SK-N-SH (cell line): Measurements from ENCODE around the gene RBM48. TPM values are rescaled to one million over a fixed set of nuclear protein-coding genes. Genes with fewer than 3 reads are reported as not detected.

ENCODE experiments used
- GABPA ChIP-seq: IDR thresholded peaks from 2 replicates; pipeline ENCODE4 v1.4.0; 2012; ENCODE audit warnings: low read depth, mild to moderate bottlenecking
- NRF1 ChIP-seq: IDR thresholded peaks from 2 replicates; pipeline ENCODE4 v1.6.1; 2012; ENCODE audit warnings: low read depth, mild to moderate bottlenecking, low read length
- RFX5 ChIP-seq: IDR thresholded peaks from 2 replicates; pipeline ENCODE4 v1.6.1; 2012; ENCODE audit warnings: mild to moderate bottlenecking, improper control_type of control experiment, low read length
- SIN3A ChIP-seq: IDR thresholded peaks from 2 replicates; pipeline ENCODE4 v1.6.1; 2012; ENCODE audit warnings: low read depth, mild to moderate bottlenecking, low read length, moderate library complexity, borderline replicate concordance
- SMC3 ChIP-seq: IDR thresholded peaks from 2 replicates; pipeline ENCODE4 v1.6.1; 2012; ENCODE audit warnings: low read depth, low read length, improper control_type of control experiment
- TAF1 ChIP-seq: IDR thresholded peaks from 2 replicates; pipeline ENCODE4 v1.6.1; 2012; ENCODE audit warnings: low read depth, mild to moderate bottlenecking, low read length, moderate library complexity, borderline replicate concordance
- polyA plus RNA-seq, 3 experiments: library from polyadenylated mRNA; depleted of rRNA; stranded (reverse); fragments of >200 nt; gene quantifications; 2 replicates each; pipeline ENCODE4 v1.2.3, GENCODE V29; 2012
- TF ChIP-seq, protein P1 (sequence below): fragments of 200-600 bp; sonication (generic); IDR thresholded peaks from 2 replicates; pipeline ENCODE4 v1.6.1; 2017; ENCODE audit warnings: antibody characterized with exemption, mild to moderate bottlenecking, moderate library complexity
- TF ChIP-seq, protein P2 (sequence below): IDR thresholded peaks from 2 replicates; pipeline ENCODE4 v1.6.1; 2012; ENCODE audit warnings: mild to moderate bottlenecking, low read depth, low read length, moderate library complexity

The RBM48 gene
- polyA plus RNA-seq, 1 of the 3 experiments (the other 2 are of a cell fraction), result 4.7 TPM

DNA sequence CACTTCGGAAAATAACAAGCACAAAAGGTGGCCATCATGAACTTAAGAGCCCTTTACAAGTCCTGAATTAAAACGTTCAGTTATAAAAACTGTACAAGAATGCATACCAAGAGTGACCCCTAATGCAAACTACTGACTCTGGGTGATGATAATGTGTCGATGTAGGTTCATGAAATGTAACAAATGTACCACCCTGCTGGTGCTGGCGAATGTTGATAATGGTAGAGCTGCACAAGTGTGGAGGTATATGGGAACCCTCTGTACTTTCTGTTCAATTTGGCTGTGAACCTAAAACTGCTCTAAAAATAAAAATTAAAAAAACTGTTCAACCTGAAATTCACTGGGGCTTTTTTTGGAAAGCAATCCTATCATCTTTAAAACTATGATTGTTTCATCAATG is 58.2 kb downstream of the RBM48 start (continued):
- TF ChIP-seq, protein P1, sequence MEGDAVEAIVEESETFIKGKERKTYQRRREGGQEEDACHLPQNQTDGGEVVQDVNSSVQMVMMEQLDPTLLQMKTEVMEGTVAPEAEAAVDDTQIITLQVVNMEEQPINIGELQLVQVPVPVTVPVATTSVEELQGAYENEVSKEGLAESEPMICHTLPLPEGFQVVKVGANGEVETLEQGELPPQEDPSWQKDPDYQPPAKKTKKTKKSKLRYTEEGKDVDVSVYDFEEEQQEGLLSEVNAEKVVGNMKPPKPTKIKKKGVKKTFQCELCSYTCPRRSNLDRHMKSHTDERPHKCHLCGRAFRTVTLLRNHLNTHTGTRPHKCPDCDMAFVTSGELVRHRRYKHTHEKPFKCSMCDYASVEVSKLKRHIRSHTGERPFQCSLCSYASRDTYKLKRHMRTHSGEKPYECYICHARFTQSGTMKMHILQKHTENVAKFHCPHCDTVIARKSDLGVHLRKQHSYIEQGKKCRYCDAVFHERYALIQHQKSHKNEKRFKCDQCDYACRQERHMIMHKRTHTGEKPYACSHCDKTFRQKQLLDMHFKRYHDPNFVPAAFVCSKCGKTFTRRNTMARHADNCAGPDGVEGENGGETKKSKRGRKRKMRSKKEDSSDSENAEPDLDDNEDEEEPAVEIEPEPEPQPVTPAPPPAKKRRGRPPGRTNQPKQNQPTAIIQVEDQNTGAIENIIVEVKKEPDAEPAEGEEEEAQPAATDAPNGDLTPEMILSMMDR, result no peak
- TF ChIP-seq GABPA, result no peak
- TF ChIP-seq SMC3, result no peak
- TF ChIP-seq RFX5, result no peak
- TF ChIP-seq, protein P2, sequence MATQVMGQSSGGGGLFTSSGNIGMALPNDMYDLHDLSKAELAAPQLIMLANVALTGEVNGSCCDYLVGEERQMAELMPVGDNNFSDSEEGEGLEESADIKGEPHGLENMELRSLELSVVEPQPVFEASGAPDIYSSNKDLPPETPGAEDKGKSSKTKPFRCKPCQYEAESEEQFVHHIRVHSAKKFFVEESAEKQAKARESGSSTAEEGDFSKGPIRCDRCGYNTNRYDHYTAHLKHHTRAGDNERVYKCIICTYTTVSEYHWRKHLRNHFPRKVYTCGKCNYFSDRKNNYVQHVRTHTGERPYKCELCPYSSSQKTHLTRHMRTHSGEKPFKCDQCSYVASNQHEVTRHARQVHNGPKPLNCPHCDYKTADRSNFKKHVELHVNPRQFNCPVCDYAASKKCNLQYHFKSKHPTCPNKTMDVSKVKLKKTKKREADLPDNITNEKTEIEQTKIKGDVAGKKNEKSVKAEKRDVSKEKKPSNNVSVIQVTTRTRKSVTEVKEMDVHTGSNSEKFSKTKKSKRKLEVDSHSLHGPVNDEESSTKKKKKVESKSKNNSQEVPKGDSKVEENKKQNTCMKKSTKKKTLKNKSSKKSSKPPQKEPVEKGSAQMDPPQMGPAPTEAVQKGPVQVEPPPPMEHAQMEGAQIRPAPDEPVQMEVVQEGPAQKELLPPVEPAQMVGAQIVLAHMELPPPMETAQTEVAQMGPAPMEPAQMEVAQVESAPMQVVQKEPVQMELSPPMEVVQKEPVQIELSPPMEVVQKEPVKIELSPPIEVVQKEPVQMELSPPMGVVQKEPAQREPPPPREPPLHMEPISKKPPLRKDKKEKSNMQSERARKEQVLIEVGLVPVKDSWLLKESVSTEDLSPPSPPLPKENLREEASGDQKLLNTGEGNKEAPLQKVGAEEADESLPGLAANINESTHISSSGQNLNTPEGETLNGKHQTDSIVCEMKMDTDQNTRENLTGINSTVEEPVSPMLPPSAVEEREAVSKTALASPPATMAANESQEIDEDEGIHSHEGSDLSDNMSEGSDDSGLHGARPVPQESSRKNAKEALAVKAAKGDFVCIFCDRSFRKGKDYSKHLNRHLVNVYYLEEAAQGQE, result no peak
- no peak for TF ChIP-seq TAF1
- TF ChIP-seq SIN3A, result no peak
- TF ChIP-seq NRF1, result no peak

Other genes starting within 250 kb of the RBM48 start
- 30.6 and 47.9 TPM in 2 replicates for gene GATAD1, start 81.3 kb upstream of the RBM48 start, polyA plus RNA-seq (2012; rRNA removed)
- not detected in 2 replicates for gene ERVW-1, start 50.8 kb upstream of the RBM48 start, polyA plus RNA-seq (2012; rRNA removed)
- gene PEX1, start 275 bp upstream of the RBM48 start, polyA plus RNA-seq (2012; rRNA removed), result 16.0 and 24.9 TPM in 2 replicates
- 13.8 and 16.3 TPM in 2 replicates for gene FAM133B, start 61.6 kb downstream of the RBM48 start, polyA plus RNA-seq (2012; rRNA removed)